Sciatic nerve (tissue), 2 donors: ENCODE results near the gene CEP43. TPM values are rescaled to one million over a fixed set of nuclear protein-coding genes. Genes with fewer than 3 reads are reported as not detected.
"Not testable (repeated sequence)": the region's sequence is repeated elsewhere in the genome, so short reads cannot be mapped to it uniquely, and the experiment has no call there.

ENCODE experiments used
- ATAC-seq: fragments of 200-7000 bp; cut with Tn5 transposase; one replicate; pipeline ENCODE4 v1.9.1; 2020; ENCODE audit warnings: mild to moderate bottlenecking, moderate library complexity
- DNase-seq: peaks from one replicate; pipeline ENCODE4 v3.0.0-alpha.2; 2020; ENCODE audit warnings: low spot score
- intact Hi-C: fragments of 100-400 bp; cut with DNase I; formaldehyde crosslinking; loops from one replicate; pipeline ENCODE4 v1.14.2; 2022
- total RNA-seq: library from RNA; stranded (reverse); fragmentation: NEBNext Ultra II Directional; extraction: Animal tissue kit (Norgen Biotek cat#: 25700); gene quantifications from one replicate; pipeline ENCODE4 v1.2.1, GENCODE V29; 2021
- donor health status: DM: no; HTN: no; CAD: no.
- donor health status: DM: no; HTN: no; CAD: no.

Gene CEP43, protein sequence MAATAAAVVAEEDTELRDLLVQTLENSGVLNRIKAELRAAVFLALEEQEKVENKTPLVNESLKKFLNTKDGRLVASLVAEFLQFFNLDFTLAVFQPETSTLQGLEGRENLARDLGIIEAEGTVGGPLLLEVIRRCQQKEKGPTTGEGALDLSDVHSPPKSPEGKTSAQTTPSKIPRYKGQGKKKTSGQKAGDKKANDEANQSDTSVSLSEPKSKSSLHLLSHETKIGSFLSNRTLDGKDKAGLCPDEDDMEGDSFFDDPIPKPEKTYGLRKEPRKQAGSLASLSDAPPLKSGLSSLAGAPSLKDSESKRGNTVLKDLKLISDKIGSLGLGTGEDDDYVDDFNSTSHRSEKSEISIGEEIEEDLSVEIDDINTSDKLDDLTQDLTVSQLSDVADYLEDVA
- 18.8 TPM for total RNA-seq

DNA sequence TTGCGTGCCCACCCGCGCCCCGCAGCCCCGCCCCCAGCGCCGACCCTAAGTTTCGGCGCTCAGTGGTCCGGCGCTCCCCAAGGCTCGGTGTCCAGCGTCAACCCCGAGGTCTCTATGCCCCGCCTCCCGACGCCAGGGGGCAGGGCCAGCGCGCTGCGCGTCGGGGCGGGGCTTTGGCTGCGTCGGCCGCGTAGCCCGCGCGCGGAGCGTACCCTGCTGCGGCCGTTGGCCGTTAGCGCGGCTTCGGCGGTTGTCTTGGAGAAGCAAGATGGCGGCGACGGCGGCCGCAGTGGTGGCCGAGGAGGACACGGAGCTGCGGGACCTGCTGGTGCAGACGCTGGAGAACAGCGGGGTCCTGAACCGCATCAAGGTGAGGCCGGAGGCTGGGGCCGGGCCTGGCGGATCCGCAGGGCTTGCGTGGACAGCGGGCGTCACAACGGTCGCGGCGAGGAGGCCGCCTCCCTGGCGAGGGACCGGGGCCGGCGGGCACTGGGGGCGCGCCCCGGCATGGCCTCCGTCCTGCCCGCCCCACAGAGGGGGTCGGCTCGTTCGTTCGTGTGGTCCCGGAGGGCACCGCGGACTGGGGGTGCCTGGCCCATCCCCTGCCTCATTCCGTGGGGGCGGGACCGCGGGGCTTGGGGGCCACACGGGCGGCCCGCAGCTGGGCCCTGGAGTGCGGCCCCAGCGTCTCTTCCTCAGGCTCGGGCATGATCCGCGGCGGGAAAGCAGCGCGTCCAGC lies at the start of gene CEP43:
Gene CEP43, plus strand, starts transcription at position 253 of the 739 bp plus-strand sequence. Its CDS starts 16 bp downstream, at position 269.
- intact Hi-C loops, result no loop called here
- DNase-seq (peak; percentile 96), ATAC-seq (peak; percentile 99)

GRCh38 chr6:166949528-166950442 lies 49.4 kb upstream of the CEP43 start:
- intact Hi-C loops, result no loop called here
- DNase-seq (no peak), ATAC-seq (peak; percentile 18)

GRCh38 chr6:166950443-166950821 lies 48.8 kb upstream of the CEP43 start:
- intact Hi-C loops, result no loop called here
- ATAC-seq, result peak; percentile 54
- no peak for DNase-seq

DNA sequence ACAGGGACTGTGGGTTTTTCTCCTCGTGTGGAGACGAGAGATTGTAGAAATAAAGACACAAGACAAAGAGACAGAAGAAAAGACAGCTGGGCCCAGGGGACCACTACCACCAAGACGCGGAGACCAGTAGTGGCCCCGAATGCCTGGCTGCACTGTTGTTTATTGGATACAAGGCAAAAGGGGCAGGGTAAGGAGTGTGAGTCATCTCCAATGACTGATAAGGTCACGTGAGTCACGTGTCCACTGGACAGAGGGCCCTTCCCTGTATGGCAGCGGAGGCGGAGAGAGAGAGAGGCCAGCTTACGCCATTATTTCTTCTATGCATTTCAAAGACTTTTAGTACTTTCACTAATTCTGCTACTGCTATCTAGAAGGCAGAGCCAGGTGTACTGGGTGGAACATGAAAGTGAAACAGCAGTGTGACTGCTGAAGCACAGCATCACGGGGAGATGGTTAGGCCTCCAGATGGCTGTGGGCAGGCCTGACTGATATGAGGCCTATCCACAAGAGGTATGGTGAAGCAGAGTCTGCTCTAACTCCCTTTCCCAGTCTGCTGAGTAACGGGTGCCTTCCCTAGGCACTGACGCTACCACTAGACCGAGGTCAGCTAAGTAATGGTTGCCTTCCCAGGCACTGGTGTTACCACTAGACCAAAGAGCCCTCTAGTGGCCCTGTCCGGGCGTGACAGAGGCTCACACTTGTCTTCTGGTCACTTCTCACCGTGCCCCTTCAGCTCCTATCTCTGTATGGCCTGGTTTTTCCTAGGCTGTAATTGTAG lies 48.1 kb upstream of the CEP43 start:
- DNase-seq (peak; percentile 86), ATAC-seq (peak; percentile 74)
- intact Hi-C loops, result not testable (repeated sequence)

DNA sequence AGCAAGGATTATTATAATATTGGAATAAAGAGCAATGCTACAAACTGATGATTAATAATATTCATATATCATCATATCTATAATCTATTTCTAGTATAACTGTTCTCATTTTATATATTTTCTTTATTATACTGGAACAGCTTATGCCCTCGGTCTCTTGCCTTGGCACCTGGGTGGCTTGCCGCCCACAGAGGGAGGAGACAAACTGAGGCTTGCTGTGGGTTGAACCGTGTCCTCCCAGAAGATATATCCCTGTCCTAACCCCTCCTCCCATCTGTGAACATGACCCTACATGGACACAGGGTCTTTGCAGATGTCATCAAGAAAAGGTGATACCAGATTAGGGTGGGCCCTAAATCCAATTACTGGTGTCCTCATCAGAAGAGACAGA lies 47.5 kb upstream of the CEP43 start:
- DNase-seq (no peak), ATAC-seq (no peak)
- intact Hi-C loops, result no loop called here

GRCh38 chr6:166952121-166952520 lies 47.1 kb upstream of the CEP43 start:
- DNase-seq (no peak), ATAC-seq (no peak)
- intact Hi-C loops, result no loop called here

- no peak for ATAC-seq
- no peak for DNase-seq
- intact Hi-C loops, result no loop called here
Observed at GRCh38 chr6:166952567-166953486, 46.4 kb upstream of the CEP43 start.

- DNase-seq, result no peak
- no peak for ATAC-seq
- intact Hi-C loops, result no loop called here
Observed at GRCh38 chr6:166954118-166954713, 45.0 kb upstream of the CEP43 start.

DNA sequence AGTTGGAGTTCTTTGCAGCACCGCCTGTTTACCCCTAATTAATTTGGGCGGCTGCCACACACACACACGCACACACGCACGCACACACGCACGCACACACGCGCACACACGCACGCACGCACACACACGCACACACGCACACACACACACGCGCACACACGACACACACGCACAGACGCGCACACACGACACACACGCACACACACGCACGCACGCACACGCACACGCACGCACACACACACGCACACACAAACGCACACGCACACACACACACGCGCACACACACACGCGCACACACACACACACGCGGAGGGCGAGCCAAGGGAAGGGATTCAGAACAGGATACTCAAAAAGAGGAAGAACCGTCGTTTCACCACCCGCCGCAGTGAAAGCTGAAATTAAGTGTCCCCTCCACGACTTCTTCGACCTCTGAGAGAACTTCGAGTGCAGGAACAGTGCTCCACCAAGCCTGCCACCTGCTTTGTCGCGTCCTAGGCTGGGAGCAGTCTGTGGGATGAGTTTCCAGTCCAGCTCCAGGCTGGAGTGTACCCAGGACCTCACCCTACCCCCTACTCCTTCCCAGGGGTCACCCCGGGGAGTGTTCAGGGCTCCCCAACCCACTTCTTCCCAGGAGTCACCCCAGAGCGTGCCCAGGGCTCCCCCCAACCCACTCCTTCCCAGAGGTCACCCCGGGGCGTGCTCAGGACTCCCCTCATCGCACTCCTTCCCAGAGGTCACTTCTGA lies 43.9 kb upstream of the CEP43 start:
- intact Hi-C loops, result no loop called here
- DNase-seq (no peak), ATAC-seq (no peak)

GRCh38 chr6:166955865-166956443 lies 43.2 kb upstream of the CEP43 start:
- ATAC-seq (peak; percentile 1), DNase-seq (no peak)
- intact Hi-C loops, result no loop called here

DNA sequence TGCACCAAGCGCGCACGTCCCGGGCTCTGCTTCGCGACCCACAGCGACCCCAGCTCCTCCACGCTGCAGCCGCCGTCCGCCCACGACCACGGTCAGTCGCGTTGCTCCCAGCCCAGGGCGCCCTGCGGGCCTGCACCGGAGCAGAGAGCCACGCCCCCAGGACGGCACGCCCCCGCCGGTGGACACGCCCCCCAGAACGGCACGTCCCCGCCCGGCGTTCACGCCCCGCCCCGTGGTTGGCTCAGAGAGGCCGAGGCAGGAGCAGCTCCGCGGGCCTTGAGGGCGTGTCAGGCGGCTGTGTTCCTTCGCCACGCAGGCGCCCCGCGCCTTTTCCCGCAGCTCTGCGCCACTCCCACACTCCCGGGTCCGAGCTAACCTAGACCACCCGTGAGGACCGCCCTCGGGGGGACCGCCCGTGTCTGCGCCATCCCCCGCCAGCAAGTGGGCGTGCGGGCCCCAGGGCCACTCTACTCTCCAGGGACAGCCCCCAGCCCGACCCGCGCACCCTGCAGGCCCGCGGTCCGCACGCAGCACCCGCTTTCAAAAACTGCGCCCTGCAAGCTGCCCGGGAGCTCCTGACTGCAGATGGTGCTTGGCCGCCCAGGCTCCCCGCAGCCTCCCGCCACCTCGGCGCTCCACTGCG lies 42.6 kb upstream of the CEP43 start, which contains the start of gene RNASET2:
Gene RNASET2, minus strand, starts transcription at position 107 of the 643 bp plus-strand sequence. CDS start 368 bp downstream, outside the sequence.
- DNase-seq (peak; percentile 100), ATAC-seq (peak; percentile 98)
- intact Hi-C loops, result no loop called here

DNA sequence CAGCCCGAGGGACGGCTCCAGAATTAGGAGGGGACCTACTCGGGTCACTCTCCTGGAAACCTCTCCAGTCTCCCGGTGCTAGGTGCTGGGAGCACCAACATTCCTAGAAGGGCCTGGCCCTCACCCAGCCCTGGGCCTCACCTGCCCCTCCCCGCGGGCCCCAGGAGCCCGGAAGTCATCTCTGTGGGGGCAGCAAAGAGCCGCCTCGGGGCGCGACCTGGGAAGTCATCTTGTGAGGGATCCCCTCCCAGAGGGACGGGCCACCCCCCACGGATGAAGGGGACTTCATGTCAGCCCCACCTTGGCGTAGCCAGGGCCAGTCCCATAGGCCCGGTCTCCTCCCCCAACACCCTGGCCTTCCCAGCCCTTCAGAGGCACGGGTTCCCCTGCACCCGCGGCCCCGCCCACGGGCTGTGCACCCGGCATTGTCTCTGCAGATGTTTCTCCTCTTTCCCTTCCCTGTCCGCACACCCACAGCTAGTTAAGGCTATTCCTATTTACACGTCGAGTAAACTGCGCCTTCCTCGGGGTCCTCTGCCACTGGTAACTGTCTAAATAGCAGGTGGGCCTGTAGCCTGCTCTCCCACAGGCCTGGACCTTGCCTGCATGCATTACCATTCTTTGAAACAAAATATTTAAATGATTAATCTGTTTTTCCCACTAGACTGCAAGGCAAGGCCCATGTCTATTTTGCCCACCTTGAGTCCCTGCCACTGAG lies 42.0 kb upstream of the CEP43 start:
- DNase-seq (peak; percentile 80), ATAC-seq (peak; percentile 74)
- intact Hi-C loops, result no loop called here

DNA sequence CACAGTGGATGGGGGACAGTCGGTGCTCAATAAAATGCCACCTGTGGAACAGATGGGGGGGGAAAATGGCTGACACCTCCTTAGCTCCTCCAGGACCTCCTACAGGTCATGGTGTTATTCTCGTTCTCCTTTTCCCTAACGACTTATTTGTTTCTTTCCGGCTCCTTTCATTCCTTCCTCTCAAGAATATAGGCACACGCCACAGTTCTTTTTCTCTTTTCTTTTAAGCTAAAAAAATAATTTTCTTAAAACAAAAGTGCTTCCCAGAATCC lies 41.5 kb upstream of the CEP43 start:
- DNase-seq, result no peak

GRCh38 chr6:166958926-166959861 lies 40.0 kb upstream of the CEP43 start:
- no peak for ATAC-seq
- intact Hi-C loops, result no loop called here

More for the DNA sequence above, 41.5 kb upstream of the CEP43 start:
- no peak for ATAC-seq
- intact Hi-C loops, result no loop called here

More at GRCh38 chr6:166958926-166959861, 40.0 kb upstream of the CEP43 start:
- DNase-seq, result no peak
